ENCODE measurements around the gene SFMBT1. TPM values are rescaled to one million over a fixed set of nuclear protein-coding genes. Genes with fewer than 3 reads are reported as not detected.

SFMBT1 gene
- polyA plus RNA-seq, 1 experiment: 2.0 TPM

DNA sequence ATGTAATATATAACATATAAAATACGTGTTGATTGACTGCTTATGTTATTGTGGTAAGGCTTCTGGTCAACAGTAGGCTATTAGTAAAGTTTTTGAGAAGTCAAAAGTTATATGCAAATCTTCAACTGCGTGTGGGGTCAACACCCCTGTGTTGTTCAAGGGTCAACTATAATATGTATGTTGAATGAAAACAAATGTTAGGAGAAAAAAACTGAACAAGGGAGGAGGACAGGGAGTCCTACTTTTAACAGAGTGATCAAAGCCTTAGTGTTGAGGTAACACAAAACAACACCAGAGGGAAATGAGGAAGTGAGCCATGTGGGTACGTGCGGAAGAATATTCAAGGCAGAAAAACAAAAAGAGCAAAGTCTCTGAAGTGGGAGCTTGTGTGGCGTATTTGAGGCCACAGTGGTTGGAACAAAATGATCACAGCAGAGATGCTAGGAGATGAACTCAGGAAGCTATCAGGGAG is 62.5 kb downstream of the SFMBT1 start:
- TF ChIP-seq, protein P1, sequence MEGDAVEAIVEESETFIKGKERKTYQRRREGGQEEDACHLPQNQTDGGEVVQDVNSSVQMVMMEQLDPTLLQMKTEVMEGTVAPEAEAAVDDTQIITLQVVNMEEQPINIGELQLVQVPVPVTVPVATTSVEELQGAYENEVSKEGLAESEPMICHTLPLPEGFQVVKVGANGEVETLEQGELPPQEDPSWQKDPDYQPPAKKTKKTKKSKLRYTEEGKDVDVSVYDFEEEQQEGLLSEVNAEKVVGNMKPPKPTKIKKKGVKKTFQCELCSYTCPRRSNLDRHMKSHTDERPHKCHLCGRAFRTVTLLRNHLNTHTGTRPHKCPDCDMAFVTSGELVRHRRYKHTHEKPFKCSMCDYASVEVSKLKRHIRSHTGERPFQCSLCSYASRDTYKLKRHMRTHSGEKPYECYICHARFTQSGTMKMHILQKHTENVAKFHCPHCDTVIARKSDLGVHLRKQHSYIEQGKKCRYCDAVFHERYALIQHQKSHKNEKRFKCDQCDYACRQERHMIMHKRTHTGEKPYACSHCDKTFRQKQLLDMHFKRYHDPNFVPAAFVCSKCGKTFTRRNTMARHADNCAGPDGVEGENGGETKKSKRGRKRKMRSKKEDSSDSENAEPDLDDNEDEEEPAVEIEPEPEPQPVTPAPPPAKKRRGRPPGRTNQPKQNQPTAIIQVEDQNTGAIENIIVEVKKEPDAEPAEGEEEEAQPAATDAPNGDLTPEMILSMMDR (IDR thresholded peaks at IDR 0.05; ENCODE audit: low read depth, low read length): no peak
- H3K4me3 ChIP-seq (ENCODE audit: low read depth, low read length): no peak overlapping the region
- no peaks in the 10 kb centered on the region for H3K9me3 ChIP-seq (ENCODE audit: control insufficient read depth, insufficient read depth, low read length)
- ChIA-PET POLR2A (no interaction called here), CTCF (no interaction called here)
- no peak for DNase-seq (ENCODE audit: low read depth, low spot score)
- no peak overlapping the region for H3K27ac ChIP-seq (ENCODE audit: low read depth, low read length)
- H3K27me3 ChIP-seq (ENCODE audit: control insufficient read depth, insufficient read depth, low read length): no peaks in the 10 kb centered on the region

- H3K9me3 ChIP-seq (ENCODE audit: control insufficient read depth, insufficient read depth, low read length): no peaks in the 10 kb centered on the region
- H3K4me3 ChIP-seq (ENCODE audit: low read depth, low read length): no peak overlapping the region
- TF ChIP-seq, protein P1 (IDR thresholded peaks at IDR 0.05; ENCODE audit: low read depth, low read length): no peak
- no peak overlapping the region for H3K27ac ChIP-seq (ENCODE audit: low read depth, low read length)
- no peak for DNase-seq (ENCODE audit: low read depth, low spot score)
- ChIA-PET POLR2A (no interaction called here), CTCF (no interaction called here)
- no peaks in the 10 kb centered on the region for H3K27me3 ChIP-seq (ENCODE audit: control insufficient read depth, insufficient read depth, low read length)
Measured at GRCh38 chr3:52982839-52983238, 63.0 kb downstream of the SFMBT1 start.

DNA sequence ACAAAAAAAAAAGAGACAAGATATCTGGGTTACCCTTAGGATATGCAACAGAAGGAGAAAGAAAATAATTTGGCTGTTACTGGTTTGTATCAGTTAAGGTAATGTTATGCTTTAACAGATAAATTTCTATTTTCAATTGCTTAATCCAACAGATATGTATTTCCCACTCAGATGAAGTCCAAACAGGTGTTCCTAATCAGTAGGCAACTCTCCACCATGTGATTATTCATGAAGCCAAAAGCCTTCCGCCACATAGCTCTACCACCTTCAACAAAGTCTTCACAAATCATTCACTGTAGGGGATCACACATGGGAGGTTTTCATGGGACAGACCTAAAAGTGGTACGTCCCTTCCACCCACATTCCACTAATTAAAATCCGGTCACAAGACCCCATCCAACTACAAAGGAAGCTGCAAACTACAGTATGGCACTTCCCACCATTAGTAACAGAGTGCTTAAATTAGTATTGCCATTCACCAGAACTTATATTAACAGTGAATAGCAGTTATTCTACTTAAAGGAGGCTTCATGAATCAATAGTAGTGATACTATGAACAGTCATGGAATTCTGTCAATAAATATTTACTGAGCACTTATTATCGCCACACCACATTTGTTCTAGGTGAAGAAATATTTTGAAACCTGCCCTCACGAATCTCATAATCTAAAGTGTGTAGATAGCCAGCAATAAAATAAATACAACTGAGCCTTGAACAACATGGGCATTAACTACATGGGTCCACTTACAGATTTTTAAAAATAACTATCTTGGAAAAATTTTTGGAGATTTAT is 66.5 kb downstream of the SFMBT1 start:
- H3K9me3 ChIP-seq (ENCODE audit: control insufficient read depth, insufficient read depth, low read length): no peaks in the 10 kb centered on the region
- CTCF ChIA-PET: no interaction called here
- DNase-seq (ENCODE audit: low read depth, low spot score): no peak
- H3K27me3 ChIP-seq (ENCODE audit: control insufficient read depth, insufficient read depth, low read length): no peaks in the 10 kb centered on the region
- TF ChIP-seq, protein P1 (IDR thresholded peaks at IDR 0.05; ENCODE audit: low read depth, low read length): no peak
- POLR2A ChIA-PET: no interaction called here
- H3K27ac ChIP-seq (ENCODE audit: low read depth, low read length): no peak overlapping the region
- H3K4me3 ChIP-seq (ENCODE audit: low read depth, low read length): no peak overlapping the region

DNA sequence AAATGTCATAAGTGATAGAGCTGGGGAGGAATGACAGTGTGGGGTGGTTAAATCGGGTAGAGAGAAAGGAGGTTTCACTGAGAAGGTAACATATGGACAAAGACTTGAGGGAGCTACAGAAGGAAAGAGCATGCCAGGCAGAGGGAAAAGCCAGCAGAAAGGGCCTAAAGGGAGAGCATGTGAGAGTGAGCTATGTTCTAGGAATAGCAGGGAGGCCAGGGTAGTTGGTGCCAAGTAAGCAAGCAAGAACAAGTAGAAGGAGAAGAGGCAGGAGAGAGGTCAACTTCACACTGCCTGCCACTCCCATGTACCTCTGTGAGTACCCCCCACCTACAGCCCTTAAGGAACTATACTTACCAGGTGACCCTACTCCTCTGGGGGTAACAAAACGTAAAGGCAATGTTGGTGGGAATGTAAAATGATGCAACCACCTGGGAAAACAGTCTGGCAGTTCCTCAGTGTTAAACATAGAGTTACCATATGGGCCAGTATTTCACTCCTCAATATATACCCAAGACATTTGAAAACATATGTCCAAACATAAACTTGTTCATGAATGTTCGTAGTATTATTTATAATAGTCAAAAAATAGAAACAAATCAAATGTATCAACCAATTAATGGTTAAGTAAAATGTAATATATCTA is 67.6 kb downstream of the SFMBT1 start:
- no peak overlapping the region for H3K27ac ChIP-seq (ENCODE audit: low read depth, low read length)
- no peak overlapping the region for H3K4me3 ChIP-seq (ENCODE audit: low read depth, low read length)
- DNase-seq (ENCODE audit: low read depth, low spot score): no peak
- TF ChIP-seq, protein P1 (IDR thresholded peaks at IDR 0.05; ENCODE audit: low read depth, low read length): no peak
- H3K27me3 ChIP-seq (ENCODE audit: control insufficient read depth, insufficient read depth, low read length): no peaks in the 10 kb centered on the region
- ChIA-PET POLR2A (no interaction called here), CTCF (interaction anchor here (1.6 kb wide), 1 partner anchor 9 kb away, joined by 7 read pairs; no protein-coding TSS in a partner anchor)
- H3K9me3 ChIP-seq (ENCODE audit: control insufficient read depth, insufficient read depth, low read length): no peaks in the 10 kb centered on the region

- ChIA-PET POLR2A (no interaction called here), CTCF (no interaction called here)
- Histone ChIP-seq H3K9me3 (ENCODE audit: control insufficient read depth, insufficient read depth, low read length) (no peaks in the 10 kb centered on the region), H3K4me3 (ENCODE audit: low read depth, low read length) (no peak overlapping the region), H3K27ac (ENCODE audit: low read depth, low read length) (no peak overlapping the region), H3K27me3 (ENCODE audit: control insufficient read depth, insufficient read depth, low read length) (no peaks in the 10 kb centered on the region)
- TF ChIP-seq, protein P1 (IDR thresholded peaks at IDR 0.05; ENCODE audit: low read depth, low read length): no peak
- DNase-seq (ENCODE audit: low read depth, low spot score): no peak
Measured at GRCh38 chr3:52973806-52974205, 72.1 kb downstream of the SFMBT1 start.
